GM12878 (cell line): ENCODE results near the gene SPOCK1. TPM values are rescaled to one million over a fixed set of nuclear protein-coding genes. Genes with fewer than 3 reads are reported as not detected.

Source experiments
- ATAC-seq: fragments of 200-7000 bp; cut with Tn5 transposase; 3 replicates; pipeline ENCODE4 v1.9.1; 2020; ENCODE audit warnings: mild to moderate bottlenecking, moderate library complexity
- BruUV-seq: library from RNA; stranded (reverse); fragments of 400-500 nt; replicated peaks from 2 replicates; lab custom pipeline; 2021; lab: Mats Ljungman, UMichigan
- CTCF ChIA-PET: fragments of 300-600 bp; sonication (Branson Sonifier 250); formaldehyde crosslinking; extraction: SDS; loops from one replicate; lab custom pipeline; 2021; ENCODE audit warnings: inconsistent platforms; lab: Yijun Ruan, JAX
- POLR2A ChIA-PET: fragments of 350-600 bp; formaldehyde crosslinking; extraction: SDS; loops from one replicate; lab custom pipeline; 2021; ENCODE audit warnings: inconsistent platforms; lab: Charles Lee
- RAD21 ChIA-PET: fragments of 300-600 bp; sonication (Branson Sonifier 250); formaldehyde crosslinking; loops from one replicate; lab custom pipeline; 2023; ENCODE audit warnings: antibody characterized with exemption; ENCODE audit not compliant: unreplicated experiment; lab: Charles Lee
- SMC1A ChIA-PET: fragments of 300-600 bp; sonication (Branson Sonifier 250); formaldehyde crosslinking; loops from one replicate; lab custom pipeline; 2023; ENCODE audit not compliant: unreplicated experiment, uncharacterized antibody; lab: Charles Lee
- DNase-seq: peaks from one replicate; pipeline ENCODE4 v3.0.0-alpha.2; 2011; ENCODE audit warnings: low read depth, low spot score
- FAIRE-seq: peaks from 3 replicates; lab custom pipeline; 2011; peaks lifted over from hg19 to GRCh38; lab: Jason Lieb, UNC
- H2AFZ ChIP-seq: 2 replicates; pipeline ENCODE4 v1.6.0; 2011; ENCODE audit warnings: low read depth, low read length, control low read depth; ENCODE audit not compliant: control insufficient read depth
- H3K27ac ChIP-seq: 2 replicates; pipeline ENCODE4 v1.5.1; 2011; ENCODE audit warnings: control low read depth; ENCODE audit not compliant: control insufficient read depth, insufficient read depth
- H3K27me3 ChIP-seq, 2 experiments: replicated peaks in 1 of 2; 2 replicates each; pipeline versions ENCODE4 v1.6.0 to v1.6.1; 2011; ENCODE audit warnings: low read length in 1 of 2; ENCODE audit not compliant: control insufficient read depth in 2 of 2, insufficient read depth in 2 of 2
- H3K36me3 ChIP-seq, 2 experiments: 2 replicates each; pipeline ENCODE4 v1.5.1; 2011; ENCODE audit warnings: low read length in 1 of 2; ENCODE audit not compliant: control insufficient read depth in 2 of 2, insufficient read depth in 2 of 2
- H3K4me1 ChIP-seq: 2 replicates; pipeline ENCODE4 v1.6.1; 2011; ENCODE audit warnings: mild to moderate bottlenecking, low read length, moderate library complexity, mixed read lengths; ENCODE audit not compliant: control insufficient read depth, insufficient read depth
- H3K4me2 ChIP-seq: 2 replicates; pipeline ENCODE4 v1.6.0; 2011; ENCODE audit warnings: control low read depth; ENCODE audit not compliant: control insufficient read depth, insufficient read depth
- H3K4me3 ChIP-seq: fragments of 200-600 bp; sonication (generic); 2 replicates; pipeline ENCODE4 v1.5.1; 2016
- H3K79me2 ChIP-seq: 2 replicates; pipeline ENCODE4 v1.6.0; 2011; ENCODE audit warnings: low read length; ENCODE audit not compliant: control insufficient read depth, insufficient read depth
- H3K9ac ChIP-seq: 2 replicates; pipeline ENCODE4 v1.8.0; 2011; ENCODE audit warnings: low read length, control low read depth, mixed read lengths; ENCODE audit not compliant: control insufficient read depth, insufficient read depth
- H3K9me3 ChIP-seq: replicated peaks from 3 replicates; pipeline ENCODE4 v1.5.1; 2011; ENCODE audit warnings: mild to moderate bottlenecking, low read length; ENCODE audit not compliant: control insufficient read depth, insufficient read depth
- H4K20me1 ChIP-seq: 2 replicates; pipeline ENCODE4 v1.6.0; 2011; ENCODE audit not compliant: control insufficient read depth, insufficient read depth
- CBFB ChIP-seq: IDR thresholded peaks from 2 replicates; pipeline ENCODE4 v1.6.1; 2016; ENCODE audit warnings: antibody characterized with exemption, low read depth
- IKZF1 ChIP-seq: fragments of 450-650 bp; conservative IDR thresholded peaks from 2 replicates; pipeline ENCODE4 v1.6.1; 2017; ENCODE audit warnings: antibody characterized with exemption, mild to moderate bottlenecking
- LARP7 ChIP-seq: fragments of 450-650 bp; IDR thresholded peaks from 2 replicates; pipeline ENCODE4 v1.6.1; 2017; ENCODE audit warnings: mild to moderate bottlenecking
- NFXL1 ChIP-seq: fragments of 450-650 bp; IDR thresholded peaks from 2 replicates; pipeline ENCODE4 v1.6.1; 2017; ENCODE audit warnings: antibody characterized with exemption, mild to moderate bottlenecking, borderline replicate concordance
- NR2C2 ChIP-seq: IDR thresholded peaks from 2 replicates; pipeline ENCODE4 v1.6.1; 2011; ENCODE audit warnings: borderline replicate concordance, low read depth; ENCODE audit not compliant: control insufficient read depth, insufficient read length
- PAX5 ChIP-seq: IDR thresholded peaks from 2 replicates; pipeline ENCODE4 v1.6.1; 2011; ENCODE audit warnings: low read depth, low read length, borderline replicate concordance
- PML ChIP-seq: IDR thresholded peaks from 2 replicates; pipeline ENCODE4 v1.6.1; 2012; ENCODE audit warnings: low read length, inconsistent platforms
- RELB ChIP-seq: fragments of 450-650 bp; IDR thresholded peaks from 2 replicates; pipeline ENCODE4 v1.6.1; 2017; ENCODE audit warnings: low read depth, mild to moderate bottlenecking, moderate library complexity
- SREBF2 ChIP-seq: IDR thresholded peaks from 2 replicates; pipeline ENCODE4 v1.6.1; 2012; ENCODE audit warnings: mild to moderate bottlenecking, low read length
- WGBS: methylation state at CpG from one replicate; pipeline ENCODE4 v1.1.6; 2016; ENCODE audit warnings: low lambda C conversion rate; ENCODE audit not compliant: insufficient replicate concordance, insufficient coverage; ENCODE audit errors: missing lambda C conversion rate; 5-methylcytosine and 5-hydroxymethylcytosine counted together
- in situ Hi-C: fragments of 300-500 bp; cut with MboI; formaldehyde crosslinking; loops from 9 replicates; pipeline ENCODE4 v1.14.3; 2018; ENCODE audit warnings: mixed read lengths
- intact Hi-C: fragments of 100-400 bp; cut with micrococcal nuclease; formaldehyde crosslinking; loops from one replicate; pipeline ENCODE4 v1.14.2; 2022; ENCODE audit not compliant: unreplicated experiment
- polyA plus RNA-seq, 11 experiments: library from polyadenylated mRNA; depleted of rRNA in 4 of 11; unstranded in 6 of 11; stranded (reverse) in 5 of 11; fragments of >200 nt; fragmentation: Nextera tagmentation in 4 of 11; fragmentation: Illumina TruSeq in 1 of 11; extraction: Ambion mirVana in 4 of 11; extraction: Trizol in 1 of 11; gene quantifications; 1 replicate in 1 of 11; 2 replicates in 10 of 11; pipeline versions ENCODE4 v1.2.1 to v1.2.3, GENCODE V29; 2011 to 2016; ENCODE audit warnings: inconsistent platforms in 2 of 11, missing spikeins in 2 of 11, low read depth in 1 of 11
- total RNA-seq, 4 experiments: library from RNA; depleted of rRNA in 3 of 4; stranded (reverse); fragments of >200 nt in 3 of 4; fragmentation: Illumina TruSeq in 1 of 4; extraction: Trizol in 1 of 4; gene quantifications; 2 replicates each; pipeline versions ENCODE4 v1.2.1 to v1.2.3, GENCODE V29; 2013 to 2021

Gene SPOCK1
- total and polyA plus RNA-seq, 10 of the 15 experiments (the other 5 are each of a cell fraction or from before 2014, with no cell fraction given) = 0.06 to 0.68 (median 0.25) TPM; not detected in 3

DNA sequence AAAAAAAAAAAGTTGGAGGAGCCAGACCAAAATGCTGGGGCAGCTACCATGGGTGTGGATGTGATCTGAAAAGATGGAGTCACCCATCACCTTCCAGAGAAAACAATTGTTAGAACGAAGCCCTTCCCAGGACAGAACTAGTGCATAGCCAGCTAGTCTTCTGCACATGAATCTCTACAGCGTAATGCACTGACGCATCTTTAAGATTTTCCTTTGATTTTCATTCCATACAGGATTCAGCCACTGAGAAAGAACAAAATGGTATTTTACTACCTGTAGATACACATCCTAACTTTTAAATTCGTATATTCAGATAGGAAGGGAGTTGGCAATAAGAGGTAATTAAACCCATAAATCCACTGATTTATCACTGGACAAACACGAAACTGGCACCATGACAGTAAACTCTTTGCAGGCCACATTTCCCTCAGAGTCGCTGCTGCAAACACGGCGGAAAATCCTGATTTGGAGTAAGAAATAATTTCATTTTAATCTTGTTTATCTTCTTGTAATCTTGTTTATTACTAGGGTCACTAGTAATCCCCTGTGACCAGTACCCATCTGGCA lies 206.6 kb downstream of the SPOCK1 start:
- WGBS = 58% methylated on average over 8 of the region's 8 CpGs
- in situ Hi-C loops (no loop called here), intact Hi-C loops (no loop called here)
- ChIA-PET CTCF (interaction anchor here (0.6 kb wide), 1 partner anchor 98 kb away, joined by 3 read pairs; no protein-coding TSS in a partner anchor), SMC1A (interaction anchor here (0.6 to 1.4 kb wide), 3 partner anchors 15 to 373 kb away, joined by 3 to 4 read pairs (median 3); no protein-coding TSS in a partner anchor), POLR2A (interaction anchor here (0.7 kb wide), 1 partner anchor 59 kb away, joined by 11 read pairs; no protein-coding TSS in a partner anchor), RAD21 (no interaction called here)
- H3K27ac ChIP-seq = no peak overlapping the region
- H3K79me2 ChIP-seq = no peaks in the 10 kb centered on the region
- no peaks in the 10 kb centered on the region for H4K20me1 ChIP-seq
- H3K9me3 ChIP-seq = no peaks in the 10 kb centered on the region
- TF ChIP-seq SREBF2 = no peak
- TF ChIP-seq CBFB = no peak
- TF ChIP-seq RELB = no peak
- TF ChIP-seq LARP7 = no peak
- no peak for TF ChIP-seq PML
- no peak for TF ChIP-seq IKZF1
- TF ChIP-seq NR2C2 = no peak
- no peak for TF ChIP-seq NFXL1
- no peak for TF ChIP-seq PAX5
- H3K4me2 ChIP-seq = no peak overlapping the region
- no TSS peak for BruUV-seq
- no peak for ATAC-seq
- DNase-seq = no peak
- no peak for FAIRE-seq
- H2AFZ ChIP-seq = no peak overlapping the region
- no peak overlapping the region for H3K9ac ChIP-seq
- H3K27me3 ChIP-seq = peaks cover 0 to 6% of the 10 kb centered on the region in 2 experiments; a peak in 1 of 4 replicates
- no peaks in the 10 kb centered on the region for H3K36me3 ChIP-seq
- H3K4me3 ChIP-seq = no peak overlapping the region
- no peaks in the 10 kb centered on the region for H3K4me1 ChIP-seq
